Rectal smooth muscle tissue (tissue), 1 donor: ENCODE results near the gene SRSF12.
"Not testable (repeated sequence)": the region's sequence is repeated elsewhere in the genome, so short reads cannot be mapped to it uniquely, and the experiment has no call there.

Experiments
- H3K27ac ChIP-seq: one replicate; pipeline ENCODE4 v1.7.0; 2013; ENCODE audit warnings: low read depth, low read length, inconsistent platforms
- H3K27me3 ChIP-seq: one replicate; pipeline ENCODE4 v1.7.0; 2013; ENCODE audit warnings: low read length; ENCODE audit not compliant: control insufficient read depth, insufficient read depth
- H3K36me3 ChIP-seq: one replicate; pipeline ENCODE4 v1.7.0; 2013; ENCODE audit warnings: low read length; ENCODE audit not compliant: control insufficient read depth, insufficient read depth
- H3K4me1 ChIP-seq: one replicate; pipeline ENCODE4 v1.7.0; 2013; ENCODE audit warnings: low read length; ENCODE audit not compliant: control insufficient read depth, insufficient read depth
- H3K4me3 ChIP-seq: one replicate; pipeline ENCODE4 v1.7.0; 2013; ENCODE audit warnings: low read length
- H3K9ac ChIP-seq: one replicate; pipeline ENCODE4 v1.7.0; 2013; ENCODE audit warnings: low read length

Gene SRSF12

GRCh38 chr6:89081129-89081422, 36.8 kb downstream of the SRSF12 start:
- H3K36me3 ChIP-seq, result peaks cover 9% of the 10 kb centered on the region
- H3K9ac ChIP-seq, result peak overlapping the region; percentile 100
- H3K27me3 ChIP-seq, result no peaks in the 10 kb centered on the region
- H3K4me3 ChIP-seq, result peak overlapping the region; percentile 100
- peak overlapping the region; percentile 100 for H3K27ac ChIP-seq
- H3K4me1 ChIP-seq, result peaks cover 13% of the 10 kb centered on the region

- peaks cover 9% of the 10 kb centered on the region for H3K36me3 ChIP-seq
- H3K27ac ChIP-seq, result peak within 1 kb of the TSS; percentile 100
- H3K9ac ChIP-seq, result peak within 1 kb of the TSS; percentile 100
- peak within 1 kb of the TSS; percentile 100 for H3K4me3 ChIP-seq
- H3K4me1 ChIP-seq, result peaks cover 13% of the 10 kb centered on the region
- H3K27me3 ChIP-seq, result no peaks in the 10 kb centered on the region
Observed at GRCh38 chr6:89080281-89081128, 37.4 kb downstream of the SRSF12 start, which contains the start of gene PNRC1. TSS of gene PNRC1 (plus strand) at chr6:89080751. CDS start at chr6:89080895, 144 bp downstream.

- H3K9ac ChIP-seq, result peak overlapping the region; percentile 81
- peak overlapping the region; percentile 100 for H3K27ac ChIP-seq
- peaks cover 7% of the 10 kb centered on the region for H3K4me1 ChIP-seq
- peaks cover 4% of the 10 kb centered on the region for H3K36me3 ChIP-seq
- peak overlapping the region; percentile 100 for H3K4me3 ChIP-seq
- H3K27me3 ChIP-seq, result no peaks in the 10 kb centered on the region
Observed at GRCh38 chr6:89079511-89080234, 38.2 kb downstream of the SRSF12 start.

- Histone ChIP-seq H3K4me3 (no peak overlapping the region), H3K36me3 (no peaks in the 10 kb centered on the region), H3K27ac (no peak overlapping the region), H3K27me3 (no peaks in the 10 kb centered on the region), H3K4me1 (peaks cover 8% of the 10 kb centered on the region), H3K9ac (no peak overlapping the region)
Observed at GRCh38 chr6:89073840-89074239, 44.0 kb downstream of the SRSF12 start.

GRCh38 chr6:89073014-89073620, 44.8 kb downstream of the SRSF12 start:
- H3K27ac ChIP-seq, result peak overlapping the region; percentile 82
- peaks cover 8% of the 10 kb centered on the region for H3K4me1 ChIP-seq
- no peaks in the 10 kb centered on the region for H3K27me3 ChIP-seq
- no peak overlapping the region for H3K4me3 ChIP-seq
- no peak overlapping the region for H3K9ac ChIP-seq
- no peaks in the 10 kb centered on the region for H3K36me3 ChIP-seq

GRCh38 chr6:89071036-89071435, 46.8 kb downstream of the SRSF12 start:
- no peak overlapping the region for H3K9ac ChIP-seq
- H3K4me3 ChIP-seq, result no peak overlapping the region
- no peak overlapping the region for H3K27ac ChIP-seq
- no peaks in the 10 kb centered on the region for H3K36me3 ChIP-seq
- no peaks in the 10 kb centered on the region for H3K27me3 ChIP-seq
- peaks cover 8% of the 10 kb centered on the region for H3K4me1 ChIP-seq

- H3K4me1 ChIP-seq, result peaks cover 8% of the 10 kb centered on the region
- no peaks in the 10 kb centered on the region for H3K27me3 ChIP-seq
- H3K36me3 ChIP-seq, result no peaks in the 10 kb centered on the region
- H3K9ac ChIP-seq, result no peak overlapping the region
- H3K4me3 ChIP-seq, result no peak overlapping the region
- H3K27ac ChIP-seq, result no peak overlapping the region
Observed at GRCh38 chr6:89069536-89070163, 48.2 kb downstream of the SRSF12 start.

GRCh38 chr6:89068695-89069094, 49.2 kb downstream of the SRSF12 start:
- Histone ChIP-seq H3K36me3 (no peaks in the 10 kb centered on the region), H3K9ac (no peak overlapping the region), H3K4me3 (no peak overlapping the region), H3K27ac (no peak overlapping the region), H3K27me3 (no peaks in the 10 kb centered on the region), H3K4me1 (peaks cover 8% of the 10 kb centered on the region)

- Histone ChIP-seq H3K27ac (no peak overlapping the region), H3K9ac (no peak overlapping the region), H3K4me3 (no peak overlapping the region), H3K36me3 (no peaks in the 10 kb centered on the region), H3K27me3 (no peaks in the 10 kb centered on the region), H3K4me1 (peaks cover 6% of the 10 kb centered on the region)
Observed at GRCh38 chr6:89067796-89068195, 50.1 kb downstream of the SRSF12 start.

GRCh38 chr6:89066940-89067646, 50.8 kb downstream of the SRSF12 start:
- Histone ChIP-seq H3K9ac (no peak overlapping the region), H3K4me3 (no peak overlapping the region), H3K36me3 (no peaks in the 10 kb centered on the region), H3K27me3 (no peaks in the 10 kb centered on the region), H3K27ac (no peak overlapping the region), H3K4me1 (no peaks in the 10 kb centered on the region)

GRCh38 chr6:89066121-89066520, 51.8 kb downstream of the SRSF12 start:
- not testable (repeated sequence) for H3K4me3 ChIP-seq, H3K36me3 ChIP-seq, H3K27me3 ChIP-seq, H3K9ac ChIP-seq, H3K27ac ChIP-seq, H3K4me1 ChIP-seq

- H3K27me3 ChIP-seq, result not testable (repeated sequence)
Observed at GRCh38 chr6:89064931-89065330, 52.9 kb downstream of the SRSF12 start.

More at GRCh38 chr6:89064931-89065330, 52.9 kb downstream of the SRSF12 start:
- not testable (repeated sequence) for H3K36me3 ChIP-seq, H3K27ac ChIP-seq, H3K4me1 ChIP-seq, H3K9ac ChIP-seq, H3K4me3 ChIP-seq
